Measurements from ENCODE around the gene PGLYRP3.

The PGLYRP3 gene

DNA sequence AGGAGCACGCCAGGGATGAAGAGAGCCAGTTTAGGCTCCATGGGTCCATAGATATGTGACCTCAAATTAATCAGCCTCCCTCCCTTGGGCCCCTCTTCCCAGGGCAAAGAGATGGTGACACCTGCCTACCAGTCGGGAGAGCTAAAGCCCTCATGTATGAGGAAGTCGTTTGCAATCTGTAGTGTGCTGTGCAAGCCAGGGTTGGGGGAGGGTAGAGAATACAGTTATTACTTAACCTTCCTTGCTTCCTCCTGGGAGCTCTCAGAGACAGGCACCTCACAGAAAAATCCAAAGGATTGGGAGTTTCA lies 31.9 kb upstream of the PGLYRP3 start:
- TF ChIP-seq, protein P1, sequence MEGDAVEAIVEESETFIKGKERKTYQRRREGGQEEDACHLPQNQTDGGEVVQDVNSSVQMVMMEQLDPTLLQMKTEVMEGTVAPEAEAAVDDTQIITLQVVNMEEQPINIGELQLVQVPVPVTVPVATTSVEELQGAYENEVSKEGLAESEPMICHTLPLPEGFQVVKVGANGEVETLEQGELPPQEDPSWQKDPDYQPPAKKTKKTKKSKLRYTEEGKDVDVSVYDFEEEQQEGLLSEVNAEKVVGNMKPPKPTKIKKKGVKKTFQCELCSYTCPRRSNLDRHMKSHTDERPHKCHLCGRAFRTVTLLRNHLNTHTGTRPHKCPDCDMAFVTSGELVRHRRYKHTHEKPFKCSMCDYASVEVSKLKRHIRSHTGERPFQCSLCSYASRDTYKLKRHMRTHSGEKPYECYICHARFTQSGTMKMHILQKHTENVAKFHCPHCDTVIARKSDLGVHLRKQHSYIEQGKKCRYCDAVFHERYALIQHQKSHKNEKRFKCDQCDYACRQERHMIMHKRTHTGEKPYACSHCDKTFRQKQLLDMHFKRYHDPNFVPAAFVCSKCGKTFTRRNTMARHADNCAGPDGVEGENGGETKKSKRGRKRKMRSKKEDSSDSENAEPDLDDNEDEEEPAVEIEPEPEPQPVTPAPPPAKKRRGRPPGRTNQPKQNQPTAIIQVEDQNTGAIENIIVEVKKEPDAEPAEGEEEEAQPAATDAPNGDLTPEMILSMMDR (conservative IDR thresholded peaks at IDR 0.05; ENCODE audit: low read depth), result no peak

DNA sequence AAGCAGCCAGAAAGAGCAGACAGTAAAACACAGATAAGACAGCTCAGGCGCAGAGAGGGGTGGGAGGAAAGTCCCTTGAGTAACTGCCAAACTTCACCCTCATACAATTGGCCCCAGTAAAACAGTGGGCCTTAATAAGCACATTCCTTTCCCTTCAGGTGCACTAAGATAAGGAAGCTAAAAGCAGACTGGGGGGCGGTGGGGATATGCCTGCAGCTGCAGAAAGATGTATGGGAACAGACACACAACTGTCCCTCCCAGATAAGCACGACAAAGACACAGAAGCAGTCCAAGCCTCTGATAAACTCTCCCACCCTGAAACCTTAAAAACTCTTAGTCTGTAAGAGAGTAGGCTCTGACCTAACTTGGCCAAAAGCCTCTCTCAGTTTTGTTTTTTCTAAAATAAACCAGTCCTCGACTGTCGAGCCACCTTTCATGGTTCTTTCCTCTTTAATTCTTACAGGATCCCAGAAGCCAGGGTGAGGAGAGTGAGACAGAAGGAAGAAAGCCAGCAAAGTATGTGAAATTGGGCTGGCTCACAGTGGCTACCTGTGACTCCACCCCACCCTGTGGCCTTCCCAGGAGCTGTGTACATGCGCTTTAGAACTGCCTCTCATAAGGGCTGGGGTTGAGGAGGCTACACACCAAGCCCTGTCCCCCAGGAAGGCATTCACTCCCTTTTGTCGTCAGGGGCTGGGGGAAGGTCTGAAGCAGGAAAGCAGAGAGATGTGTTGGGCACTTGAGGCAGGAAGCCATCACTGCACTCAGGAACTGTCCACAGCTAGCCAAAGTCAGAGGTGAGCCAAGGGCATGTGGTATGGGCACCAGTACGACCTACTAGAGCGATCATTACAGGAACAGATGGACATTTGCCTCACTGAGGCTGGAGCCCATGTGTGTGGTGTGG lies 31.3 kb upstream of the PGLYRP3 start:
- ChIA-PET CTCF (interaction anchor here (0.6 to 1.8 kb wide), 2 partner anchors 10 to 570 kb away, joined by 3 to 6 read pairs; no protein-coding TSS in a partner anchor), POLR2A (ENCODE audit: low non-redundant PET) (interaction anchor here (0.6 kb wide), 1 partner anchor 8 kb away, joined by 6 read pairs; no protein-coding TSS in a partner anchor)
- TF ChIP-seq, protein P1 (conservative IDR thresholded peaks at IDR 0.05; ENCODE audit: low read depth), result no peak
- no peak for DNase-seq (ENCODE audit: low spot score)
- no peak overlapping the region for H3K27ac ChIP-seq

More for the DNA sequence above, 31.9 kb upstream of the PGLYRP3 start:
- ChIA-PET CTCF (no interaction called here), POLR2A (ENCODE audit: low non-redundant PET) (no interaction called here)
- H3K27ac ChIP-seq, result no peak overlapping the region
- DNase-seq (ENCODE audit: low spot score), result no peak

DNA sequence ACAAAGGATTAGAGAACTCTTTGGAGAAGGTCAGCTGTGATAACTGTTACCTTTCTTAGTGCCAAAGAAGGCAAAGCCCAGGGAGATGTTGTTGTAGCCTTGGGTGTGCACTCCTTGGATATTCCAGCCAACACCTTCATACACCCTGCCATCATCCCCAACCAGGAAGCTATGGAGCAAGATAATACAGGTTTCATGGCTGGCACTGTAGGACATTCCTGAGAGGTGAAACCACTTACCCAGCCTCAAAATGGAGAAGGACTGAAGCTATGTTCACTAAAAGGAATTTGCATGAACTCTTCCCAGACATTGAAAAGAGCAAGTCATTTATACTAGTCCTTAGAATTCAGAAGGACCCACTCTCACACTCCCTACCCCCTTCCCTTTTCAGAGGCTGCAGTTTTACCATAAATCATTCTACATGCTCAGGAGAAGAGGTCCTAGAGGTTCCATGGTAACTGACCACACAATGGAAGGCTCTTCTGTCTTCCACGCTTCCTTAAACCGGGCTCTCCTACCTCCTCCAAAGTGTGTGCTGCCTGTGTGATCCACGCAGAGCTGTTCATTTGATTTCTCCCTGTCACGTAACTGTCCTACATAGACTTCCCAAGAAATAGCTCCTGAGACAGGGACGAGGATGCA lies 30.4 kb upstream of the PGLYRP3 start:
- ChIA-PET CTCF (interaction anchor here (0.6 to 1.8 kb wide), 3 partner anchors 11 to 571 kb away, joined by 3 to 6 read pairs (median 3); no protein-coding TSS in a partner anchor), POLR2A (ENCODE audit: low non-redundant PET) (interaction anchor here (0.6 kb wide), 1 partner anchor 9 kb away, joined by 6 read pairs; no protein-coding TSS in a partner anchor)
- TF ChIP-seq, protein P1 (conservative IDR thresholded peaks at IDR 0.05; ENCODE audit: low read depth), result no peak
- DNase-seq (ENCODE audit: low spot score), result no peak
- H3K27ac ChIP-seq, result no peak overlapping the region

DNA sequence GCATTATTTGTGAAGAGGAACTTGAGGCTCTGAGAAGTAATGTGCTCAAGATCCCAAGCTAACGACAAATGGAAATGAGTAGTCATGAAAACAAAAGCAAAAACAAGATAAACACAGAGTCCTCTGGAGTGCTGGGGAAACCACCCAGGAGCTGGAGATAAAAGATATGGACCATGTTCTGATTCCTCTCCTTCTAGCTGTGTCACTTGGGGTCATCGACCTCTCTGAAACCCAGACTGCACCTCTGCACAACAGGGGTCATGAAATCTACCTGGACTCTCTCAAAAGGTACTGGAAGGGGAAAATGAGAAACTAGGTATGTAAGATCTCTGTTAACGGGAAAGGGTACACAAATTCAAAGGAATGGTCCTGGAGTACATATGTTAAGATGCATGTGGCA lies 29.4 kb upstream of the PGLYRP3 start:
- CTCF ChIA-PET, result interaction anchor here (0.5 to 1.8 kb wide), 3 partner anchors 12 to 159 kb away, joined by 3 to 6 read pairs (median 3); no protein-coding TSS in a partner anchor
- POLR2A ChIA-PET (ENCODE audit: low non-redundant PET), result no interaction called here
- no peak for DNase-seq (ENCODE audit: low spot score)
- H3K27ac ChIP-seq, result no peak overlapping the region
- TF ChIP-seq, protein P1 (conservative IDR thresholded peaks at IDR 0.05; ENCODE audit: low read depth), result no peak

DNA sequence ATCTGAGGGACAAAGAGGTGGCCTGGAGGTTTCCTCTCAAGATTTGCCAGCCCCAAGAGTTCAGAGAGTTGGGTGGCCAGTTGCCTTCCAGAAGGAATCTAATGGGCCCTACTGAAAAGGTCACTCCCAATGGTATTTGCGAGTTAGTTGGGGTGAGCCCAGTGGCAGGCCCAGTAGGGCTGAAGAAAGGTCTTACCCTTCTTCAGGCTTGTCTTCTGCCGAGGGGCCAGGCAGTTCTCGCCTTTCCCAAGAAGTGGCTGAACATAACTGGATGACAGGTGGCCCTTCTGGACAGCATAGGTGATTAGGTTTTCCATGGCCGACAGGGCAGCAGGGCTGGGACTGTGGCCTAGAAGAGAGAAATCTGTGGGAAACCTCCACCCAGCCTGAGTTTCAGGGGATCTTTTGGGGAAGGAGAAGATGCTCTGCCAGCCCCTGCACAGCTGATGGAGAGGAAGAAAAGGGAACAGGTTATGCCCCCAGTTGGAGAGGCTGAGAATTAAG lies 28.7 kb upstream of the PGLYRP3 start:
- no peak overlapping the region for H3K27ac ChIP-seq
- no peak for DNase-seq (ENCODE audit: low spot score)
- POLR2A ChIA-PET (ENCODE audit: low non-redundant PET), result no interaction called here
- CTCF ChIA-PET, result no interaction called here
- TF ChIP-seq, protein P1 (conservative IDR thresholded peaks at IDR 0.05; ENCODE audit: low read depth), result no peak

DNA sequence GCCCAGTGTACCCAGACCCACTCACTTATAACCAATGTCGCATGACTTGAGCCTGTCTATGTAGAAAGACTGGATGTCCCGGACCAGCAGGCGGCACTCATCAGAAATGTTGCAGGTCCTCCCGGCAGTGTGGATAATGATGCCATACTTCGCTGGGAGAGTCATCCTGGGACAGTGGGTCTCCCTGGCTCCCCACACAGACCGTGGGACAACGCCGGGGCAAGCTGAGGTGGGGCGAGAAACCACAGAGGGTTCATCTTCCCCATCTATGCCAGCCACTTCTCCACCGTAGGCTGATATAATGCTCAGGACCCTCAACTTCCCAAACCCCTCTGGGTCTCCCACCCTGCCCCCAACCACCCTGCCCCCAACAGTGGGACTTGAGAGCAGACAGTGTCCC lies 27.6 kb upstream of the PGLYRP3 start:
- no peak overlapping the region for H3K27ac ChIP-seq
- TF ChIP-seq, protein P1 (conservative IDR thresholded peaks at IDR 0.05; ENCODE audit: low read depth), result no peak
- CTCF ChIA-PET, result no interaction called here
- no peak for DNase-seq (ENCODE audit: low spot score)
- POLR2A ChIA-PET (ENCODE audit: low non-redundant PET), result no interaction called here
